Neural crest cell (in vitro differentiated cells): Measurements from ENCODE around the gene IGF1. TPM values are rescaled to one million over a fixed set of nuclear protein-coding genes. Genes with fewer than 3 reads are reported as not detected.

Source experiments
- DNase-seq: peaks from one replicate; pipeline ENCODE4 v3.0.0; 2021; ENCODE audit warnings: low read depth, mixed read lengths, low spot score
- H3K27ac Mint-ChIP-seq: one replicate; pipeline ENCODE4 v1.8.0; 2021; ENCODE audit warnings: mild to moderate bottlenecking, mixed read lengths; ENCODE audit not compliant: unreplicated experiment
- H3K27me3 Mint-ChIP-seq: 2 replicates; pipeline ENCODE4 v1.8.0; 2021; ENCODE audit warnings: low read depth, mild to moderate bottlenecking, mixed read lengths
- H3K36me3 Mint-ChIP-seq: 2 replicates; pipeline ENCODE4 v1.8.0; 2021; ENCODE audit warnings: low read depth, mild to moderate bottlenecking, mixed read lengths
- H3K4me1 Mint-ChIP-seq: 2 replicates; pipeline ENCODE4 v1.8.0; 2021; ENCODE audit warnings: mixed read lengths
- H3K4me3 Mint-ChIP-seq: one replicate; pipeline ENCODE4 v1.8.0; 2021; ENCODE audit warnings: mild to moderate bottlenecking, mixed read lengths
- H3K9me3 Mint-ChIP-seq: 2 replicates; pipeline ENCODE4 v1.8.0; 2021; ENCODE audit warnings: mixed read lengths
- CTCF ChIP-seq: fragments of 200-600 bp; sonication (generic); conservative IDR thresholded peaks from 2 replicates; pipeline ENCODE4 v1.5.0; 2021; ENCODE audit warnings: antibody characterized with exemption, mild to moderate bottlenecking
- total RNA-seq: library from RNA; stranded (reverse); gene quantifications from 2 replicates; pipeline ENCODE4 v1.2.1, GENCODE V29; 2021

The IGF1 gene
- total RNA-seq, 1 donor from 2014 or later, result not detected

DNA sequence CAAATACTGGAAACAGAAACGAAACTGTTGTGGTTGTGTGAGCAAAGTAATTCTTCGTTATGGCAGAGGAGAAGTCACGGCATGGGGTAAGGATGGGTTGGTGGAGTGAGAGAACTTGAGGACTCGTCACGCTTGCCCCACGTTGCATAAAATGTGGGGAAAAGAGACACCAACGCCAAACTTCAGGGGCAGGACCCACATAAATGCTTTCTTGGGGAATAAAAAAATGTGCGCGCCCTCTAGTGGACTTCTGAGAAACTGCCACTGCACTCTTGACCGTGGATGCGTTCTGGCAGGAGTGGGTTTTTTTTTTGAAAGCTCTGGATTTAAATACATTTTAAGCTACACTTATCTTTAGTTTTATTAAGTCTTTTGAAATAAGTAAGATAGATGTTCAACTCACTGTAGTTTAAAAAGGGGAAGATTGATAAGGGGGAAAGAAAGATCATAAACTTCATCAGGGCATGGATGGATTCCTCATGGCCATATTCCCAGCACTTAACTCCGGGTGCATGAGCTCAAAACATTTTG, 4.1 kb upstream of the IGF1 start:
- Mint-ChIP-seq H3K36me3 (no peaks in the 10 kb centered on the region), H3K4me3 (no peak overlapping the region), H3K9me3 (no peaks in the 10 kb centered on the region), H3K27me3 (no peaks in the 10 kb centered on the region), H3K4me1 (no peaks in the 10 kb centered on the region), H3K27ac (peak overlapping the region; percentile 73)
- TF ChIP-seq CTCF, result peak; percentile 93
- DNase-seq, result peak; percentile 54

DNA sequence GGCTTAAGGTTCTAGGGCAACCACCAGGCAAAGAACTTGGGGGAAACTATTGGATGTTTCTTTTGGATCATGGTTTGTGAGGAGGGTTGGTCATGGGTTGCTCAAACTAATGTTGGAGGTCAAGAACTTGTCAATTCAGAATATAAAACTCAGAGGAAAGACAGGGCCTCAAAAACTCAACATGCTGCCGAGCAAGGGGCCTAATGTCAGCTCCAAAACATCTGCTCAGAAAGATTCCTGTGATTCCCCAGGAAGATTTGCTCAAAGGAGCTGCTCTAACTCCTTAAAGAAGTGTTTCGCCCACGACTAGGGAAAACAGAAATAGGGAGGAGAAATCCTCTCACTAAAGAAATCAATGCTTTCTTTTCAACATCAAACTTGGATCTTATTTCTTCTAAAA, 3.7 kb upstream of the IGF1 start:
- no peaks in the 10 kb centered on the region for H3K36me3 Mint-ChIP-seq
- H3K9me3 Mint-ChIP-seq, result no peaks in the 10 kb centered on the region
- H3K27ac Mint-ChIP-seq, result no peak overlapping the region
- H3K4me1 Mint-ChIP-seq, result no peaks in the 10 kb centered on the region
- no peak for TF ChIP-seq CTCF
- H3K4me3 Mint-ChIP-seq, result no peak overlapping the region
- no peak for DNase-seq
- no peaks in the 10 kb centered on the region for H3K27me3 Mint-ChIP-seq

DNA sequence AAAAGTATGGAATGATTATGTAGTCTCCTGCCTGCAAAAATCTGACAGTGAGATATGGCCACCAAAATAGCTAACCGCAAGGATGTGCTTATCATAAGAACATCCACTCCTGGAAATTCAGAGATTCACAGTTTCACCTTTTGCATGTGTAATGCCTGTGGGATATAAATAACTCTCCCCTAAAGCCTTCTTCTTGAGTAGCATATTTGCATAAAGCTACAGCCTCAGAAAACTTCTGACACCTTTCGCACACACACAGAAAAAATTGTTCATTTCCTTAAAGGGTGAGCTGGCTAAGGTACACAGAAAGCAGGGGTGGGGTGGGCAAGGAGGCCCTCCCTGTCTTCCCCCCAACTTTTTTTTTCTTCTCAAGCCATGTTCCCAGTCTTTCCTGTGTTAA, 3.1 kb upstream of the IGF1 start:
- no peak for DNase-seq

GRCh38 chr12:102481705-102482425, 1.5 kb upstream of the IGF1 start:
- Mint-ChIP-seq H3K27me3 (no peaks in the 10 kb centered on the region), H3K4me3 (no peak overlapping the region), H3K4me1 (no peaks in the 10 kb centered on the region), H3K27ac (no peak overlapping the region), H3K9me3 (no peaks in the 10 kb centered on the region), H3K36me3 (no peaks in the 10 kb centered on the region)
- no peak for TF ChIP-seq CTCF
- DNase-seq, result no peak

More for the DNA sequence above, 3.1 kb upstream of the IGF1 start:
- Mint-ChIP-seq H3K36me3 (no peaks in the 10 kb centered on the region), H3K27me3 (no peaks in the 10 kb centered on the region), H3K9me3 (no peaks in the 10 kb centered on the region), H3K4me3 (no peak overlapping the region), H3K27ac (no peak overlapping the region), H3K4me1 (no peaks in the 10 kb centered on the region)
- no peak for TF ChIP-seq CTCF

- DNase-seq, result no peak
- no peaks in the 10 kb centered on the region for H3K36me3 Mint-ChIP-seq
- no peak overlapping the region for H3K27ac Mint-ChIP-seq
- no peaks in the 10 kb centered on the region for H3K4me1 Mint-ChIP-seq
- H3K27me3 Mint-ChIP-seq, result no peaks in the 10 kb centered on the region
- H3K9me3 Mint-ChIP-seq, result no peaks in the 10 kb centered on the region
- TF ChIP-seq CTCF, result no peak
- no peak overlapping the region for H3K4me3 Mint-ChIP-seq
Measured at GRCh38 chr12:102479939-102480338, 424 bp downstream of the IGF1 start.
